ENCODE results near the gene SCN11A.
"Not testable (repeated sequence)": the region's sequence is repeated elsewhere in the genome, so short reads cannot be mapped to it uniquely, and the experiment has no call there.

Gene SCN11A

DNA sequence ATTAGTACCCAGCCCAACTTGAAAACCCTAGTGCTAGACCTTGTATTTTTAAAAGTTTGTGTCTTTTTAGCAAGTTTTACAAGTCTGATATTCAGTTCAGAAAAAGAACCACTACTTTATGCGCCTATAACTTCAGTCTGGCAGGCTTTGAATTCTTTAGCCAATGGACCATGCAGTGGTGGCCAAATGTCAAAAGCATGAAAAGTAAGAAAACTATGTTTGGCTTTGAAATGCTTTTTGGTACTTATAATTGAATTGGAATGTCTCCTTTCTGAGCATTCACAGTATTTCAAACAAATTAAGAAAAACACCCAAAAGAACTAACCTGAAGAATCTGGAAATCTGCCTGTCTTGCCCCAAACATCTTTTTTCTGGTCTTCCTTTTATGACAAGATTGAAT lies 12.9 kb upstream of the SCN11A start:
- DNase-seq: peak; percentile 78

DNA sequence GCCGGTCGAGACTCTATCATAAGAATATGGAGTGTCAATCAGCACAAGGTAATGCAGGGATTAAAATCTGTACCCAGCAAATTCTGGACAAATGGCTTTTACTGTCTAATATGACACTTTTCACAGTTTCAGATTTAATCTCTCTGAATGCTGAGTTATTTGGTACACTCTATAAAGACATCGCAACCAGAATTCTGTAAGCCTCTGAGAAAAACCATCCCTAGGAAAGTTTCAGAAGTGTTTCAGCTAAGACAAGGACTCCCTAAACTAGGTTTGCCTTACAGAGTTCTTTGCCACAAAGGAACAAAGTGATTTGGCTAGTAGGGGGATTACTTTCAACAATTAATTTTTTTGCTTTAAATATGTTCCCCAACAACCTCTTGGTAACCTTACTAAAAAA lies 11.4 kb upstream of the SCN11A start:
- no peak for DNase-seq

DNA sequence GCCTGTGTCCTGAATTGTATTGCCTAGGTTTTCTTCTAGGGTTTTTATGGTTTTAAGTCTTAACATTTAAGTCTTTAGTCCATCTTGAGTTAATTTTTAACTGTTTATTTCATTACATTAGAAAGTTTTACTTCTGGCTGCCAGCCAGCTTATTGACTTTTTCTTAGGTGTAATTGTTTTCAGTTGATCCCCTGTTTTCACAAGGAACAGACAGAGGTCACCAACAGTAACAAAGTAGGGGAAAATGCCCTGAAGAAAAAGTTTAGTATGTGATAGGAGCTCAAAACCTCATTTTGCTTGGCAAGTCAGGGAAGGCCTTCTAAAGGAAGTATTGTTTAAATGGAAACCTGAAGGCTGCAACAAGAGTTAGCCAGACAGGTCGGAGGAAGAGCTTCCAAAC lies 10.4 kb upstream of the SCN11A start:
- DNase-seq: no peak

- DNase-seq: not testable (repeated sequence)
Observed at GRCh38 chr3:39061228-39061627, 9.5 kb upstream of the SCN11A start.

DNA sequence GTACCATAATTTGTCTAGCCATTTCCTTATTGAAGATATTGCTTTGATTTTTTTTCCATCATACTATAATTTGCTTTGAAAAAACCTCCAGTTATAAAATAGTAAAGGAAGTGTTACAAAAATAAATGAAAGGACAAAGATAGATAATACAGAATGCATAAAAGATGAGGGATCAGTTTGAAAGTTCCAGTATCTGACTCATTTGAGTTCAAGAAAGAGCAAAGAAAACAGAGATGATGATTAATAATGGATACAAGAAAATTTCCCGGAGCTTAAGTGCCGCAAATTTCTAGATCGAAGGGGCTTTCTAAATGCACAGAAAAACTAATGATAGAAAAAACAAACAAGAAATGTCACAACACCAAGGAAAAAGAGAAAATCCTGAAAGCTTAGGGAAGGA lies 4.4 kb upstream of the SCN11A start:
- peak; percentile 8 for DNase-seq

DNA sequence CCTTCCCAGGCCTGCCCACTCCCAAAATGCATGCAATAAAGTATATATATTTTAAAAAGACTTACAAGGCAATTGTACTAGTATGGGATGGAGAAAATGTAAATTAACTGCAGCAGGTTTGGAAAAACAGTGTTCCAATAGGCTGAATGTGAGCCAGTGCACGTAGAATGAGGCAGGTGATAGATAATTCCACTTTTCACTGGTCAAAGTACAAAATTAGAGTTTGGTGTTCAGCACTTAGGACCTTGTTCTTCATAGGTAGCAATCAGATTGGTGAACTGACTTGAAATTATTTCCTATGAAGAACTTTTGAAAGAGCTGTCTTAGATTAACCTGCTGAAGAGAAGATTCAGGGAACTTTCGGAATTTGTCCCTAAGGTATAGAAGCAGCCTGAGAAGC lies 2.0 kb upstream of the SCN11A start:
- no peak for DNase-seq

- no peak for DNase-seq
Observed at GRCh38 chr3:39052583-39052982, 839 bp upstream of the SCN11A start.

- no peak for DNase-seq
Observed at GRCh38 chr3:39050029-39050428, 1.7 kb downstream of the SCN11A start.

DNA sequence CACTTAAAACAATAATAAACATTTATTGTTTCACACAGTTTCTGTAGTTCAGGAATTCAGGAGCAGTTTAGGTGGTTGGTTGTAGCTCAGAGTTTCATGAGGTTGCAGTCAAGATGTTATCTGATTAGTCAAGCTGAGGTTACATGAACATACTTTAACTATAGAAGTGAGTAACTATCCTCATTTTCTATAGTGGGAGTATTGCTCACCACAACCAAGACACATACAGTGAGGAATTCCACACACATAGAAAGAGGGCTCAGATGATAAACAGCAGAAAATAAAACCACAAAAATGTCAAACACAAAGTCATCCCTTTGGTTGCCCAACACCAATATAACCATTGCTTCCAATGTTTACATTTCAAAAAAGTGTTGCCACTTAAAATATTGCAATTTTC lies 13.6 kb downstream of the SCN11A start:
- DNase-seq: peak; percentile 34

DNA sequence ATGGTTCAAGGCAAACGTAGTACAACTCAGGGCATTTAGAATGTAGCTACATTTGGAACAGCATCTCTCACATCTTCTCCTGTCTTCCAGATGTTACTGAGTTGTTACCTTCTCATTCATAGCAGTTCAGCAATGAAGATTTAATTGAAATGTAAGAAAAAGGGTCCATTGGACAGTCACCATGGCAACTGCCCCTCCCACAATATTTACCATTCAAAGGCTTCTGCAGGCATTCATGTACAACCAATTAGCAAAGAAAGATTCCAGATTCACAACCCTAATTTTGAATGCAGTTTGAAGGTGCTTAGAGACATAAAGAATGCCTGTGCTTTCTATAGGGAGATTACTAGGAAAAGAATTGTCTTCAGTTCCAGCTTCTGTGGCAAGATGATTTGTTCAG lies 22.2 kb downstream of the SCN11A start:
- DNase-seq: no peak

DNA sequence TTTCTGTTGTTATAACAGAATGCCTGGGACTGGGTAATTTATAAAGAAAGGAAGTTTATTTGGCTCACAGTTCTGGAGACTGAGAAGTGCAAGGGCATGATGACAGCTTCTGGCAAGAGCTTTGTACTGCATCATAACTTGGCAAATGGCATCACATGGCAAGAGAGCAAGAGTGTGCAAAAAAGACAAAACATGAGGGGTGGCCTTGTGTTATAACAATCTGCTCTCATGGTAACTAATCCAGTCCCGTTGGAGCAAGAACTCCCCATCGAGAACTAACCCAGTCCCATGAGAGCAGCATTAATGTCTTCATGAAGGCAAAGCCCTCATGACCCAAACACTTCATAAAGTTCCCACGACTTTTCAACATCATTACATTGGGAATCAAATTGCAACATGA lies 23.2 kb downstream of the SCN11A start:
- DNase-seq: no peak

- no peak for DNase-seq
Observed at GRCh38 chr3:39025222-39025970, 26.3 kb downstream of the SCN11A start.

DNA sequence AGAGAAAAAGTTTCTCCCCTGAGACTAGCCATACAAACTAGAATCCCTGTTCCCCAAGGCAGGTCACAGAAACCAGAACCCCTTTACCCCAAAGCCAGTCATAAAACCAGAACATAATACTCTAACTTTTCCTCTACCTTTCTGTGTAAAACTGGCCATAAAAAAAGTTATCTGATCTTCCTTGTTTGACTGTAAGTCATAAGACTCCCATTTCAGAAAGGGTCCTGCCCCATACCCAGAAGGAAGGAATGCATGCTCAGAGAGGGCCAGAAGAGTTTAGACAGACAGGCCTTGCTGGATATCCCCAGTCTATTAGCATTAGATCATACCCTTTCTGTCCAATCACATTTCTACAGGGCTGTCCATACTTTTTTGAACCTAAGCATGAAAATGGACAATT lies 27.2 kb downstream of the SCN11A start:
- DNase-seq: no peak

- DNase-seq: no peak
Observed at GRCh38 chr3:39022286-39022630, 29.5 kb downstream of the SCN11A start.

GRCh38 chr3:39021465-39022285 lies 30.1 kb downstream of the SCN11A start:
- DNase-seq: no peak

- DNase-seq: no peak
Observed at GRCh38 chr3:39021029-39021428, 30.7 kb downstream of the SCN11A start.

GRCh38 chr3:39019299-39019698 lies 32.4 kb downstream of the SCN11A start:
- no peak for DNase-seq

GRCh38 chr3:39015418-39015817 lies 36.3 kb downstream of the SCN11A start:
- DNase-seq: no peak

GRCh38 chr3:39013921-39014509 lies 37.7 kb downstream of the SCN11A start:
- DNase-seq: no peak

DNA sequence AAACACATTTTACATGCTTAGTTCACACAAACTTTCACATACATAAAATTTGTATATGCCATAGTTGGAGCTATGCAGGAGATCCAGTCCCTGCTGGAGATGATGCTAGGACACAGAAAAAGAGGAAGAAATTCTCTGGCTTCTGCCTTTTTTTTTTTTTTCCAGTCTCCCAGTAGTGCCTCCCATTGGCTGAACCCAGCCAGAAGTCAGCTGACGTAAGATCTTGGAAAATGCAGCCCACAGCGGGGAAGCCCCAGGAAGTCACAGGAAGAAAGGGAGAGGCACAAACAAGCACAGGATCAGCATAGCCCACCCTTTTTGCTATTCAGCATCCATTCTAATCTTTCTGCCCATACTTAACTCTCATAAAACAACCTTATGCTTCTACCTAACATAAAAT lies 38.5 kb downstream of the SCN11A start:
- DNase-seq: no peak

- no peak for DNase-seq
Observed at GRCh38 chr3:39011191-39011736, 40.5 kb downstream of the SCN11A start.

GRCh38 chr3:39005295-39005694 lies 46.4 kb downstream of the SCN11A start:
- no peak for DNase-seq

All from kidney glomerular epithelial cell (primary cell).